ENCODE measurements around the gene ST7.

- TF ChIP-seq, protein P1, sequence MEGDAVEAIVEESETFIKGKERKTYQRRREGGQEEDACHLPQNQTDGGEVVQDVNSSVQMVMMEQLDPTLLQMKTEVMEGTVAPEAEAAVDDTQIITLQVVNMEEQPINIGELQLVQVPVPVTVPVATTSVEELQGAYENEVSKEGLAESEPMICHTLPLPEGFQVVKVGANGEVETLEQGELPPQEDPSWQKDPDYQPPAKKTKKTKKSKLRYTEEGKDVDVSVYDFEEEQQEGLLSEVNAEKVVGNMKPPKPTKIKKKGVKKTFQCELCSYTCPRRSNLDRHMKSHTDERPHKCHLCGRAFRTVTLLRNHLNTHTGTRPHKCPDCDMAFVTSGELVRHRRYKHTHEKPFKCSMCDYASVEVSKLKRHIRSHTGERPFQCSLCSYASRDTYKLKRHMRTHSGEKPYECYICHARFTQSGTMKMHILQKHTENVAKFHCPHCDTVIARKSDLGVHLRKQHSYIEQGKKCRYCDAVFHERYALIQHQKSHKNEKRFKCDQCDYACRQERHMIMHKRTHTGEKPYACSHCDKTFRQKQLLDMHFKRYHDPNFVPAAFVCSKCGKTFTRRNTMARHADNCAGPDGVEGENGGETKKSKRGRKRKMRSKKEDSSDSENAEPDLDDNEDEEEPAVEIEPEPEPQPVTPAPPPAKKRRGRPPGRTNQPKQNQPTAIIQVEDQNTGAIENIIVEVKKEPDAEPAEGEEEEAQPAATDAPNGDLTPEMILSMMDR (conservative IDR thresholded peaks at IDR 0.05; ENCODE audit: low read length): no peak
- no peak for TF ChIP-seq EZH2phosphoT487 (IDR thresholded peaks at IDR 0.05; ENCODE audit: borderline replicate concordance)
Observed at GRCh38 chr7:117053432-117053831, 100.1 kb downstream of the ST7 start.
